ENCODE measurements around the gene OPA1.

OPA1 gene

DNA sequence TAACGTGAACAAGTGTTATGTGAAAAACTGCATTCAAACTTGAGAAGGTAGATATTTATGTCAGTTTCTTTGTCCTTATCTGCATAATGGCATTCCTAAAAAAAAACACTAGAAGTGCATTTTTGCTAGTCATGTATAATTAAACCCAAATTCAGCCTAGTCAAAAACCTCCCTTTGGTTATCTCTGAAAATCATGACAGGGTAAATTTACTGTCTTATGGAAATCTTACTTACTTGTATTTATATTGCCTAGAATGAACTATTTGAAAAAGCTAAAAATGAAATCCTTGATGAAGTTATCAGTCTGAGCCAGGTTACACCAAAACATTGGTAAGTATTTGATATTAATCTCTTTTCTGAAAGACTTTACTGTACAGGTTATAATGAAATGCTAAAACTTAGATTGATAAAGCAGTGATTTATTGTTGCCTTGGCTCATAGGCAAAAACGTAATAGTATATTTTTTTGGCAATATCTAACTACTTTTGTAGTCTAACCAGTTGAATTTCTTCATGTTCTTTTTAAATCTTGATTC is 55.6 kb downstream of the OPA1 start:
- ATAC-seq (no peak), DNase-seq (no peak)

DNA sequence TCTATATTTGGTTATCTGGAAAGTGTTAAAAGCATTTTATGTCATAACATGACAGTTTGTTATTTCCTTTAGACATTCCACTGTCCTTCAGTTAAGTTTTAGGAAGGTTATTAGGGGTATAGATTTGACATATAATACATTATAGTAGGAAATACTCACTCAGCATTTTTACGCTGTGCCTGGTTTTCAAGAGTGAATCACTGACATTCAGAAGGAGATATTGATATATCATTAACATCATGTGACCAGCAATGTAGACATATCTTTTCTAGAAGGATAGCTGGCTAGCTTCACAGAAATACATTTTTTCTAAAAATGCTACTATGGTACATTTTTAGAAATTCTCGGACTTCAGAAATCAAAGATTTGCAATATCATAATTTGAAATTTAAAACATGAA is 57.6 kb downstream of the OPA1 start:
- ATAC-seq (no peak), DNase-seq (no peak)

DNA sequence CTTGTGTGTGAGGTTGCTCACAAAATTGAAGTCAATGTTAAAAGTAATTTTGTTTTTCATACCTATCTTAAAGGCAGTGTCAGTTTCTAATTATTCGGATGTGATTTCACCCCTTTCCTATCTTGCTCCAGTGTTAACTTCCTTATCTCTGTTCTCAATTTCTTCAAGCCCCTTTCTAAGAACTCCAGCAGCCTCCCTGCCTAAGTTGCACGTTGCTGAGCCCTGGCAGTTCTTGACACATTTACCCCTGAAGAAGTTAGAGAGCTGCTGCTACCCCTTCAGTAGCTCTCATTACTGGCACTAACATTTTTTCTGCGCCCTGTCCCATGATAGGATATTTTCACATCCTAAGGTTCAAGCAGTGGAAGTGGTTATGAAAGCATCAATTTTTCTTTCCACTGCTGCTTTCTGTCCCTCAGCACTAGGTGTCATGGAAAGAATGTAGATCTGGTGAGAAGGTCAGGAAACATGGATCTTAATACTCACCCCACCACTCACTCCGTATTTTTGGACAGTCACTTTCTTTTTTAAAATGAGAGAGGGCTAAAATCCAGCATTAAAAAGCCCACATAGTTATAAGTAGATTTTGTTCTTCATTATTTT is 62.9 kb downstream of the OPA1 start:
- ATAC-seq (no peak), DNase-seq (no peak)

DNA sequence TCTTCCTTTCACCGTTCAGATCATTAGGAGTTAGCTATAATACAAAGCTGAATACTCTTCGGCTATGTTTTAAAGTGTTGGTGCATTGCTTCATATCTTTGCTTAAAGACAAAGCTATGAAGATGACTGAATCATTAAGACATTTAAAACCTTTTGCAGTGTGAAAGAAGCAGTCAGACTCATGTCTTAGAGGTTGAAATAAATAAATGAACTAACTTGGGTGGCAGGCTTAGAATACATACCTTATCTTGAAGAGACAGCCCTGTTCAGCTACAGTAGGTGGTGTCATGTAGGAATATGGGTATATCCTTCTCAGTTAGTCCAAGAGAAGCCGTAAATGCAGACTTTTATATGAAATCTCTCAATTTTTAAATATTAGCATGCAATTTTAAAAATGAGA is 63.4 kb downstream of the OPA1 start:
- no peak for DNase-seq
- ATAC-seq: no peak

DNA sequence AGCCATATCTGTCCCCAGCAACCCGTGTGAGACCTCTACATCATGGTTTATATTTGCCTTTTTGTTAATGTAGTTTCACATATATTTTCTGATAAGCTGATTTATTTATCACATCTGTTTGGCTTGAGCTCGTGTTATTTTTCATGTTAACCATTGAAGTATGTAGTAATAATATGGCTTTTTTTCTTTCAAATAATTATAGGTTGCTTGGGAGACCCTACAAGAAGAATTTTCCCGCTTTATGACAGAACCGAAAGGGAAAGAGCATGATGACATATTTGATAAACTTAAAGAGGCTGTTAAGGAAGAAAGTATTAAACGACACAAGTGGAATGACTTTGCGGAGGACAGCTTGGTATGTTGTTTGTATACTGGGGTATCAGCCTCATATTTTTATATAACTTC is 63.9 kb downstream of the OPA1 start:
- ATAC-seq (no peak), DNase-seq (no peak)

DNA sequence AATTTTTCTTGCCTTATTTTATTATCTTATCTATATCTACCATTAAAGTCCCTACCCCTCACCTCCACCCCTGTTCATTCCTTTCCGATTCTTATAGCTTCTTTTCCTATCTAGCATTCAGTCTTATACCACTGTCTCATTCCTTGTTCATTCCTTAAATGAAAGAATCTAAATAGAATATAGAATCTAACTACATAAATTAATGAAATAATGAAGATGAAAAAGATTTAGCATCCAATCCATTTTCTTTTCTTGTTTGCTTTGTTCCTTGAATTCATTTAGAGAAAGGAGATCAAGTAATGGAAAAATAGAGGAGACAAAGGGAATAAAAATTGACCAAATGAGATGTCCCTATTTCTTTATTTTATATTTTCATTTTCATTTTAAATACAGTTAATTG is 67.2 kb downstream of the OPA1 start:
- DNase-seq (no peak), ATAC-seq (no peak)

DNA sequence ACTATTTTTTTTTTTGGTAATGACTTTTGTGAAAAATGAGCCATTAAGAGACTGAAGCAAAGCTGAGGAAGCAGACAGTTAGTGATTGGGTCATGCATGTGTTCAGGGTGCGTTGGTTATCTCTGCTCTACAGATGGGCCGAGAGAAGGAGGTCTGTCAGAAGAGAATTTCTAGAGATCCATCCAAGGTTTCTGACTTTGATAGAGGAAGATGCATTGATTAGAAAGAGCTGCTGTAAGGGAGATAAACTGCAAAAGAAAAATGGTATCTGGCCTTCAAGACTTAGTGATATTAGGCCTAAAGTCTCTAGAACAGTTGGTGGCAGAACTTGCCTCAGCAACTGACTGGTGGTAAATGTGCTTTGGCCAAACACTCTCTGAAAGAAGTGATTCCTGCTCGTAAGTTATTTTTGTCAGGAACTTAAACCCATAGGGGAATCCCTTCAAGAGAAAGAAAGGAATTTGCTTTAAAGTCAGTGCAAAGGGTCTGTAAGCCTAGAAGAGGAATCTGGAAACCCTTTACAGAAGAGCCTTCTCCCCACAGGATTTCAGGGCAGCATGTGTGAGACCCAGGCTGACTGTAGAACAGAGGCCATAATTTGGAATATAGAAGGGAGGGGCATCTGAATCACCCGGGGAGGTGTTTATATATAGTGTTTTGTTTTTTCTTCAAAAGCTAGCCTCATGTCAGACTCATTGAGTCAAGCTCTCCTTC is 67.8 kb downstream of the OPA1 start:
- no peak for ATAC-seq

DNA sequence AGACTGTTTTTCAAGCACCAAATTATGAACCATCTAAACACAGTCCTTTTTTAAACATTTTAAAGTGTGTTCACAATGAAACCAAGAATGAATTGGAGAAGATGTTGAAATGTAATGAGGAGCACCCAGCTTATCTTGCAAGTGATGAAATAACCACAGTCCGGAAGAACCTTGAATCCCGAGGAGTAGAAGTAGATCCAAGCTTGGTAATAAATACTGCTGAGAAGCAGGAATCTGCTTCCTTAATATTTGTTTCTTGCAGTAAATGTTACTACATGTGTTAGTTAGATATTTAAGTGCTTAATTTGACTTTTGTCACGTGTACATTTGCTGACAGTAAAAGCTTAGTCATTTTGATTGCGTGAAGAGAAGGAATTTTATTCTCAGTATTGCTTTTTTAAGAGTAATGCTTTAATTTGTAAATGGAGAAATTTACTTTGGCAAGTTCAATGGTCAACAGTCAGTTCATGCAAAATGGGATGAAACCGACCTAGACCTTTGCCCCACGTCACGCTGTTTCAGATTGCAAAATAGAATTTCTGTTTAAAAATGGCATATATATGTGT is 69.8 kb downstream of the OPA1 start:
- ATAC-seq (no peak), DNase-seq (no peak)

More for the DNA sequence above, 67.8 kb downstream of the OPA1 start:
- DNase-seq: no peak

DNA sequence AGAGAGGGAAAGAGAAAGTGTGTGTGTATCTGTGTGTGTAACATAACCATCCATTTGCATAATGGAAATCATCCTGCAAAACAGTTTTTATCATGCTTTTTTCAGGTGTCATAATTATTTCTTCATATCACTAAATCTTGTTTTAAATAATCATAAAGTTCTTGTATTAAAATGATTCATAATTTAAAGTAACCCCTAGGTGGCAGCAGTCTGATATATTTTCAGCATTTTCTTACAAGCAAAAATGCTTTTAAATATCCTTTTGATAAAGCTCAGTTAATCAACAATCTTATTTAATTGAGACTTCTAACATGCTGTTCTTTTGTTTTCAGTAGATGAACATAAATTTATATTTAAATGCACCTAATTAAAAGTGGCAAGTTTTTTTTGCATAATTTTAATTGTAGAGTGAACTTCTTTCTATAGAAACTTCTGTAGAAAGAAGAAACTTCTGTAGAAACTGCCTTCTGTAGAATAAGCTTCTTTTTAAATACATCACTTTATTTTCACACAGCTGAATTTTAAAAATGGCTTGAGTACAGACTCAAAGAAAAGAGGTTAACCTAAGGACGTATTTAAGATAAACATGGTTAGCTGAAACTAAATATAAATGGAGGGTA is 72.5 kb downstream of the OPA1 start:
- ATAC-seq: no peak

DNA sequence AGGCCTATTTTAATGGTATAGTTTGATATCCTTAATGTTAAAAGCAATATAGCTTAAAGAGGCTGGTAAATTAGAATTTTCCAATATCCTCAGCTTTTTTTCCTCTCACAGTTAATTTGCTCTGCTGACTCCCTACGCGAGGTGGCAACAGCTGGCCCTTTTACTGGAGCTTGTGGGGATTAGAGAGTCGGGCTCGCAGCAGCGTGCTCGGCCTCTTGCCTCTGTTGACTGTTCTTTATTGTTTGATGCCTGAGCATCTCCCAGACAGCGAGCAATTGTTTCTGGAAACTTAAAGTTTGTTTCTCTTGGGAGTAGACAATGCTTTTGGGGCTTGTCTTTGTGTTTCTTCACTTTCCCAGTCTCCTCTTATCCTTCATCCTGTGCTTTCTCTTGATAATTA is 80.8 kb downstream of the OPA1 start:
- DNase-seq (no peak), ATAC-seq (no peak)

More for the DNA sequence above, 72.5 kb downstream of the OPA1 start:
- DNase-seq: no peak

DNA sequence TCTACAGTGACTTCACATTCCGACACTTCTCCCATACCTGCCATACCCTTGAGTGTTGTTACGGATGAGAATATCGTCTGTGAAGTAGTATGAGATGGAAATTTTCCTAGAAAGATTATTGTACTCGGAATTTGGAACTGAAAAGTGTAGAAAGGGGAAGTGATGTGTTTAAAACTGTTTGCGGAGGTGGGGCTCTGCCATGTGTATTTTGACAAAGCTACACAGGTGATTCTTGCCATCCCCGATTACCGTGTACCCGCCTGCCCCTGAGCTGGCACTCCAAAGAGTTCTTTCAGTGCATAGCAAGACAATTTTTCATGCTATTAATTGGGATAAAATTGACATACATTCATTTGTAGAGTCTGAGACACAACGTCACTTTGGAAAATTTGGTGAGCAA is 81.7 kb downstream of the OPA1 start:
- ATAC-seq (no peak), DNase-seq (no peak)

DNA sequence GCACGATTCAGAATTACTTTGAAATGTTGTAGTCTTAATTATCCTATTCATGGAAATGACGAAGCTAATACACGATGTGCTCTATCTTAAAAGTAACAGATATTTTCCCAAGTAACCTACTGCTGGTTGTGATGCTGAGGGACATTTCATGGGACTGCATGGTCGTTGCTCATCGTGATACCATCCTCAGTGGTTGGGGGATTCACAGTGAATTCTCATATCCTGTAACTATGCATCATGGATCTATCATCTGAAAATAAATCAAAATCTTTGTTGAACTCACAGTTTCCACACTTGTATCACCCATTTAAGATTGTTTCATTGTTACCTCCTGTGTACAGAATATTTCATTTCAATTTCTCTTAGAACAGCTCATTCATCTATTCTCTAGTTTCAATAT is 84.7 kb downstream of the OPA1 start:
- ATAC-seq: peak; percentile 82

DNA sequence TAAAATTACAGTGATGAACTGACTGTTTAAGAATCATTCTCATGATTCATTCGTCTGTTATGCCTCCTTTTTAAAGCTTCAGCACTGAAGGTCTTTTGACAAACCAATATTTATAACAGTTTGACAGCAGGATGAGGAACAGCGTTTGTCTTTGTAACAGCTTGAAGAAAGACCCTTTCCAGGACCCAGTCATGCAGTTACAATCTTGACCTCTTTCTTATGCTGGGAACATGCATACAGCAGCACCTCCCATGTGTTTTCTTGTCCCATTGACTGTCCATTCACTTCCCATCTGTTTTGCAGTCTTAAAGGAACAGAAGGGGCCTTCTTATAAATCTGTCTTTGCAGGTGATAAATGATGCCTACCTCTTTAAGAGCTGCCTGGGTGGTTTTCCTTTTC is 87.2 kb downstream of the OPA1 start:
- ATAC-seq (no peak), DNase-seq (no peak)

More for the DNA sequence above, 84.7 kb downstream of the OPA1 start:
- no peak for DNase-seq

DNA sequence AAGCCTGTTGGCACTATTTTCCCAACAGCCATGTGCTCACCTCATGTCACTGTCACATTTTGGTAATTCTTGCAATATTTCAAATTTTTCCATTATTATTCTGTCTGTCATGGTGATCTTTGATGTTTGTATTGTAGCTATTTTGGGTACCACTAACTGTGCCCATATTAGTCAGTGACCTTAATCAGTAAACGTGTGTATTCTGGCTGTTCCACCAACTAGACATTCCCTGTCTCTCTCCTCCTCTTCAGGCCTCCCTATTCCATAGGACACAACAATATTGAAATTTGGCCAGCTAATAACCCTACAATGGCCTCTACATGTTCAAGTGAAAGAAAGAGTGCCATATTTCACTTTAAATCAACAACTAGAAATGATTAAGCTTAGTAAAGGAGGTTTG is 88.6 kb downstream of the OPA1 start:
- DNase-seq (no peak), ATAC-seq (no peak)

DNA sequence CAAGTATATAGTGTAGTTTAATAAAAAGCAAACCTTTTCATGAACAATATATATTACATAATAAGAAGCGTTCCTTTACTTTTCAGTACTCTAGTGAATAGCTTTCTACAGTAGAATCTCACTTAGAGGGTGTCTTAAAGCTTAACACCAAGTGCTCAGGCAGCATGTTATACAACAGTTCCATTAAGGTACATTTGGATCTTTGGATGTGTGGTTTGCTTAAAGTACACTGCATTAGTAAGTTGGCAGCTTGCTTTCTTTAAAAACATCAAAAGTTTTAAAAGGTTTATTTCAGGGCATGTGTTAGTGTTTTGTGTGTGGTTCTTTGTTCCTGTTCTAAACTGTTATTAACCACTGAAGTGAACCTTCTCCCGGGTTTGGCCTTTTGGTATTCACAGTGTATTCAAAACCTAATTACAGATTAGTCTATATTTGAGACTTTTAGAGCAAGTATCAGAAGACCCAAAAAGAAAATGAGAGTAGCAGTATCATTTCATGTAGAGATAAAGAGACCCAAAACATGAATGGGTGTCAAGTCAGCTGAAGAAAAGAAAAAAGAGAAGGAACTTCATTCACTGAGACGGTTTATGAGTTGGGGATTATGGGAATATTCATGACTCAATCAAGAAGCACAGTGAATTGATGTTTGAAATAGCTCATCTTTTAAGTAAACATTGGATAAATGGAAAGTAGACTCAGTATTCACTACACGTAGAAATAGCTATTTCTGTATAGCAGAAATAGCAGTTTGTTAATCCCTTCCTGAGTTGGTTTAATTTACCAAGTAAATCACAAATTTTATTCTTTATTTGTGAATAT is 93.9 kb downstream of the OPA1 start:
- DNase-seq: no peak
- ATAC-seq: no peak

DNA sequence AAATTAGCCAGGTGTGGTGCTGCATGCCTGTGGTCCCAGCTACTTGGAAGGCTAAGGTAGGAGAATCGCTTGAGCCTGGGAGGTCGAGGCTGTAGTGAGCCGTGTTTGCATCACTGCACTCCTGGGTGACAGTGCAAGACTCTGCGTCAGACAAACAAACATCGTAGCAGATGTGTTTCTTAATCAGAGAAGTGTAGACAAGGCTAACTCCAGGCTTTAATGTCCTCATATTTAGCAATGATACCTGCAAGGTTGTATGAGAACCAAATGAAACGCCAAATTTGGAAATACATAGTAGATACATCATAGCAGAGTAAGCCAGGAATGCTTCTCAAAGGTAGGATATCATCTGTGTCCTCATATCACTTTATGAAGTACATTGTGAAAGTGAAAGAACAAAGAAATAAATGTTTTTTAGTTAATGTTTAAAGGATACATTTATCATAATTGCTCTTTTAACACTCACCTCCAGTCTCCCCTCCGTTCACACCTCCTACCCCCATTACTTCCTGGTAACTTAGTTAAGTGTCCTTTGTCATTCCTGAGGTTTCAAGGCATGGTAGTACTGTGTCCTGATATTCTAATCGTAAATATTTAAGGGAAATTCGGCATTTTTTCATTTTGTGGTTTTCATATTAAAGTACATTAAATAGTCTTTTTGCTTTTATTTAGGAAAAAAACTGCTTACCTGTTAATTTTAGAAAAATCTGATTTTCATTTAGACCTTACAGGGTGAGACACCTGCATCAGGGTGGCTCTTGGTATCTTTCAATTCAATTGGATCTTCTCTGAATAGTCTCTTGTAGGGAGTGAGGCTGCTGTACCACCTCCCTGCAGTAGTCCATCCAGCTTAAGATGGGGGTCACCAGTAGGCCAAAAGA is 96.1 kb downstream of the OPA1 start:
- ATAC-seq (no peak), DNase-seq (no peak)

DNA sequence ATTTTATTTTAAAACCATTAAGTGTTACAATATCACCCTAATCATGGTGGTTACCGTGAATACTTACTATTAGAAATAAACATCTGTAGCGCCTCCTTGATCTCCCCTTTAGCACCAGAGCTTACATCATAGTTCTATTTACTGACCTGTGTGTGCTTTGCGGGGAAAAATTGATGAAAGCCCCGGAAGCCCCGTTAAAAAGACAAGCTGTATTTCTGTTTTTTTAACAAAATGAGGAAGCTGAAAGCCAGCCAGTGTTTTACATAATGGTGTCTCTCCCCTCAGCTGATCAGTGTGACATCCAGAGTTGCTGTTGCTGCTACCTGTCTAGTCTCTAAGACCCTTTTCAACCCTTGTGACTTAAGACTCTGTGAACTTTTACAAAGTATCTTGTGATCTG is 100.8 kb downstream of the OPA1 start:
- DNase-seq (no peak), ATAC-seq (no peak)

DNA sequence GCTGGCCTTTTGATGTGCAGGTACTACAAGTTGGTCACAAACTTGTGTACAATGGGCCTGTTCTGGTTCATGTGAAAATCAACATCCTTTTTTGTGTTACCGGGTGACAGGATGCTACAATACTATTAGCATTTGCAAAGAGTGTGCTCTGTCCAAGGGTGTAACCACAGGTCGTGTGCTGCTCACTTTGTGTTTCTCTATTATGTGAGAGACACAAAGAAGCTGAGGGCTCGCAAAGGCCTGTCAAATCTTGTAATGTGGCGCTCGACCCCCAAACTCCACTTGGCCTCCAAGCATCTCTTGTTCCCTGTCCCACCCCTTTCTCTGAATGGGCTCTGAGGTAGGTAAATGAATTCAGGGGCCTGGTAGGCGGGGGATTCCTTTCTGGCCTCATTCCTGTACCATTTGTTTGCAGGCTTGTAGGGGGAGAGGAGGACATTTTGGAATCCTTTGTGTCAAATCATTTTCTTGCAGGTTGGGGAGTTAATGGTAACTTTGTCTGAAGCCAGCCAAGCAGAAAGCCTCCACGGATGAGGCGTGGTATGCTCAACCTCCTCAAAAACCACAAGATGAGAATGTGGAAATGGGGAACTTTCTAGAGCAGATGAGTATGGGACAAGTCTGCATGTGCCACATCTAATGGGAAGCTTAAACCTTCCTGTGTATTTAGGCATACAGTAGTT is 109.1 kb downstream of the OPA1 start:
- no peak for ATAC-seq
- no peak for DNase-seq

DNA sequence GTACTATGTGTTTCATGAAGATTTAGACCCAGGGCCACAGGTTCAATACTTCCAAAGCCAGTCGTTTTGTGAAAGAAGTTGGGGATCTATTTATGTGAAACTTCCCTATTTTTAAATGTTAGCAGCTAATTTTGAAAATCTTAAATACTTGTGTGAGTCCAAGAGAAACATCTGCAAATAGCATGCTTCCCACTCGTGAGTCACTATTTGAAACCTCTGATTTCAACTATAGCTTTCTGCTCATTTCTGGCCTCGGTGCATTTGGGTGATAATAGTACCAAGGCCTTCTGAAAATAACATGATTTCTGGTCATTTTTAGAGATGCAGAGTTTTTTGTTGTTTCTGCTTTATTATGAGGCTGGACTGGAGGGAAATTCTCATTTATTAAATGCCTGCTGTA is 110.0 kb downstream of the OPA1 start:
- ATAC-seq (no peak), DNase-seq (no peak)

DNA sequence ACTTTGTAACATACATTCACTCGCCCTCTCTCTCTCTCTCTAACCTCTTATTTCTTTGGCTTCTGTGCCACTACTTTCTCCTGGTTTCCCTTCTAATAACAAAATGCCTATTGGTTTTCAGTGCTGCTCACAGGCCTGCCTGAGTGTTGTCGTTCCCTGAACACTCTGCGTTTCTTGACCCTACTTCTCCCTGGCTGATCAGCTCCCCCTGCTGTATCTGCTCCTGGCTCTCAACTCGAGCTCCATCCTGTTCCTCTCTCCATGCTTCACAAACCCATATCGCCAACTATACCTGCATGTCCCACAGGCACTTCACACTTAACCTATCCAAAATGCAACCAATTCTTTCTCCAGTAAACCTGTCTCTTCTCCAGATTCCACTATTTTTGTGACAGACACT is 111.4 kb downstream of the OPA1 start:
- ATAC-seq: no peak
- no peak for DNase-seq

DNA sequence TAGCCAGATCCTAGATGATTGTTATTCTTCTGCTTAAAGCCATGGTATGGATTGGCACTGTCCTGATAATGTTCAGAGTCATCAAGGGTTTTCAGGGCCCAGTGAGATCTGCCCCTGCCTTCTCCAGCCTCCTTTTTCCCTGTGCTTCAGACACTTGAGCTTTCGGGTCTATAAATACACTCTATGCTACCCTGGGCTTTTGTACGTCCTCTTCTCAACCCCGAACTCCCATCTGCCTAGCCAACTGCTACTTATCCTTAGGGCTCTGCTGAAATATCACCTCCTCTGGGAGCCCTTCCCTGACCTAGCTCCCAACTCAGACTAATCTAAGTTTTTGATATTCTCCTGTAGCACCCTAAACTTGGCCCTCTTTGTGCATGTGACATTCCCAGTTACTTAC is 115.3 kb downstream of the OPA1 start:
- DNase-seq: no peak
- ATAC-seq: no peak
